Dendritic cell treated with granulocyte-macrophage colony-stimulating factor and Interleukin-4, amounts not matched to agents 40 ng/mL and 50 ng/mL, for 4 days (primary cell): ENCODE measurements around the gene SCFD1.

Experiments
- H3K27ac Mint-ChIP-seq: one replicate; pipeline ENCODE4 v1.8.0; 2022; ENCODE audit warnings: mild to moderate bottlenecking, mixed read lengths
- H3K27me3 Mint-ChIP-seq: one replicate; pipeline ENCODE4 v1.8.0; 2022; ENCODE audit warnings: mild to moderate bottlenecking, mixed read lengths
- H3K36me3 Mint-ChIP-seq: one replicate; pipeline ENCODE4 v1.8.0; 2022; ENCODE audit warnings: low read depth, mixed read lengths
- H3K4me1 Mint-ChIP-seq: one replicate; pipeline ENCODE4 v1.8.0; 2022; ENCODE audit warnings: low read depth, mixed read lengths
- H3K4me3 Mint-ChIP-seq: one replicate; pipeline ENCODE4 v1.8.0; 2022; ENCODE audit warnings: mild to moderate bottlenecking, moderate library complexity, mixed read lengths
- H3K9me3 Mint-ChIP-seq: one replicate; pipeline ENCODE4 v1.8.0; 2022; ENCODE audit warnings: mixed read lengths
- intact Hi-C: fragments of 100-400 bp; cut with micrococcal nuclease; formaldehyde crosslinking; loops from one replicate; pipeline ENCODE4 v1.15.0; 2022

SCFD1 gene

DNA sequence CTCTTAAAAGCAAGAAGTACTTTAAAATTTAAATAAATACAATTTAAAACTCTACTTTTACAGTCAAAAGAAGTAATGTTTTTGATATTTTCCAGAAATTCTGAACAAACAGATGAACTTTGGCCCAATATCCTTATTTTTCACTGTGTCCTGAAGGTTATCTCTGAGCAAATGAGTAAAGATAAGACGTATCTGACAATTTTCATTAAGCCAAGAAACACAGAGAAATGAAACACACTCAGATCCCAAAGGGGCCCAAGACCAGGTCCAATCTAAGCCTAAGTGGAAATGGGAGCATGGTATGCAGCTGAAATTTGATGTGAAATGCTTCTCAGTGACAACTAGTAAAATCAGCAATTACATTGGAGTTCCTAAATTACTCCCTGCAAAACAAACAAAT, 146.7 kb downstream of the SCFD1 start:
- Mint-ChIP-seq H3K4me1 (peaks cover 6% of the 10 kb centered on the region), H3K27me3 (peaks cover 4% of the 10 kb centered on the region), H3K4me3 (no peak overlapping the region), H3K27ac (no peak overlapping the region), H3K36me3 (no peaks in the 10 kb centered on the region), H3K9me3 (peaks cover 11% of the 10 kb centered on the region)
- intact Hi-C loops, result no loop called here

GRCh38 chr14:30770376-30770775, 148.3 kb downstream of the SCFD1 start:
- peaks cover 6% of the 10 kb centered on the region for H3K4me1 Mint-ChIP-seq

DNA sequence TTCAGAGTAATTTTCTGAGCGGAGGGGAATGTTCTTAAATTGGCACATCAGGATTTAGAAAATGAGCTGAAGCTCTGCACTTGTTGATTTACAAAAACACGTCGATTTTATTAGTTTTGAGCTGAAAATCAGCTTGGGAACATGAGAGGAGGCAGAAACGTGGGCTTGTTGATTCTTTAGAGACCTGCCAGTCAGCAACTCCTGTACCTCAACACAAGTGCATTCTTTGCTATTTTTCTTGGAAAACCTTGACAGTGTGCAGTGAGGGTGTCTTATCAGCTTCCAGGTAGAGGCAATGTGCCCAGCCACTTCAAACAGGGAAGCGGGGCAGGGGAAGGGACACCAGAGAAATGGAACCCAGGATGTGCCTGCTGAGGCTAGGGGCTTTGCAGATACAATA, 149.5 kb downstream of the SCFD1 start:
- intact Hi-C loops, result no loop called here
- Mint-ChIP-seq H3K4me1 (peaks cover 6% of the 10 kb centered on the region), H3K36me3 (no peaks in the 10 kb centered on the region), H3K9me3 (no peaks in the 10 kb centered on the region), H3K27me3 (peaks cover 4% of the 10 kb centered on the region), H3K27ac (no peak overlapping the region), H3K4me3 (no peak overlapping the region)

More at GRCh38 chr14:30770376-30770775, 148.3 kb downstream of the SCFD1 start:
- Mint-ChIP-seq H3K27ac (no peak overlapping the region), H3K9me3 (no peaks in the 10 kb centered on the region), H3K27me3 (peaks cover 4% of the 10 kb centered on the region), H3K36me3 (no peaks in the 10 kb centered on the region), H3K4me3 (no peak overlapping the region)
- intact Hi-C loops, result no loop called here

GRCh38 chr14:30779210-30779609, 157.1 kb downstream of the SCFD1 start:
- H3K36me3 Mint-ChIP-seq, result no peaks in the 10 kb centered on the region
- intact Hi-C loops, result no loop called here
- H3K27me3 Mint-ChIP-seq, result no peaks in the 10 kb centered on the region
- H3K4me3 Mint-ChIP-seq, result no peak overlapping the region
- H3K27ac Mint-ChIP-seq, result no peak overlapping the region
- no peaks in the 10 kb centered on the region for H3K9me3 Mint-ChIP-seq
- no peaks in the 10 kb centered on the region for H3K4me1 Mint-ChIP-seq
